Sigmoid colon (tissue), 4 donors: ENCODE results near the gene EPHA7.

ENCODE experiments used
- CTCF ChIP-seq, 4 experiments: fragments of 450-650 bp in 3 of 4; fragments of 200-600 bp in 1 of 4; IDR thresholded peaks; one replicate each; pipeline ENCODE4 v1.5.1; 2016 to 2019; ENCODE audit warnings: antibody characterized with exemption in 4 of 4, mild to moderate bottlenecking in 3 of 4, moderate library complexity in 2 of 4
- EP300 ChIP-seq, 4 donors: sonication (generic); formaldehyde crosslinking; IDR thresholded peaks; one replicate each; pipeline ENCODE4 v1.6.1; 2017; ENCODE audit warnings: antibody characterized with exemption in 4 of 4
- POLR2A ChIP-seq, 2 donors: fragments of 450-650 bp; IDR thresholded peaks; one replicate each; pipeline ENCODE4 v1.6.1; 2016; ENCODE audit warnings: antibody characterized with exemption in 2 of 2, mild to moderate bottlenecking in 2 of 2, moderate library complexity in 2 of 2
- POLR2AphosphoS5 ChIP-seq, 4 donors: sonication (generic); formaldehyde crosslinking; IDR thresholded peaks; one replicate each; pipeline ENCODE4 v1.6.1; 2017; ENCODE audit warnings: antibody characterized with exemption in 4 of 4

- no peak for TF ChIP-seq CTCF (IDR thresholded peaks at IDR 0.05)
- TF ChIP-seq POLR2A (IDR thresholded peaks at IDR 0.05), result no peak
- TF ChIP-seq POLR2AphosphoS5 (IDR thresholded peaks at IDR 0.05), result no peak
- no peak for TF ChIP-seq EP300 (IDR thresholded peaks at IDR 0.05)
These were observed 35.2 kb upstream of the EPHA7 start for GRCh38 chr6:93454533-93454932.
